CD4-positive, CD25-positive, alpha-beta regulatory T cell (primary cell): ENCODE data around the gene ESRRB. TPM values are rescaled to one million over a fixed set of nuclear protein-coding genes. Genes with fewer than 3 reads are reported as not detected.

ENCODE experiments used
- ATAC-seq, 2 donors: fragments of 150-1000 bp; cut with Tn5 transposase; one replicate each; pipeline ENCODE4 v1.10.0; 2021; ENCODE audit warnings: low read depth in 2 of 2, moderate number of reproducible peaks in 2 of 2, moderate library complexity in 1 of 2
- DNase-seq, 3 donors: peaks; one replicate each; pipeline versions ENCODE4 v3.0.0 to v3.0.0-alpha.2; 2012 to 2022; ENCODE audit warnings: mixed read lengths in 1 of 3
- H3K27ac ChIP-seq: one replicate; pipeline ENCODE4 v1.7.0; 2013; ENCODE audit warnings: mild to moderate bottlenecking, low read length; ENCODE audit not compliant: insufficient read depth, poor library complexity, severe bottlenecking
- H3K27me3 ChIP-seq: one replicate; pipeline ENCODE4 v1.7.0; 2013; ENCODE audit warnings: low read length; ENCODE audit not compliant: control insufficient read depth, insufficient read depth
- H3K36me3 ChIP-seq: one replicate; pipeline ENCODE4 v1.7.0; 2013; ENCODE audit warnings: mild to moderate bottlenecking, low read length, moderate library complexity; ENCODE audit not compliant: control insufficient read depth, insufficient read depth
- H3K4me1 ChIP-seq: 2 replicates; pipeline ENCODE4 v1.7.0; 2013; ENCODE audit warnings: mild to moderate bottlenecking, low read length; ENCODE audit not compliant: insufficient read depth, control insufficient read depth, poor library complexity, severe bottlenecking
- H3K4me3 ChIP-seq: one replicate; pipeline ENCODE4 v1.7.0; 2013; ENCODE audit warnings: low read depth, mild to moderate bottlenecking, low read length, moderate library complexity
- H3K9me3 ChIP-seq, 2 experiments: 1 replicate in 1 of 2; 2 replicates in 1 of 2; pipeline ENCODE4 v1.7.0; 2013; ENCODE audit warnings: low read length in 2 of 2, mild to moderate bottlenecking in 1 of 2, moderate library complexity in 1 of 2; ENCODE audit not compliant: control insufficient read depth in 2 of 2
- H3K27ac Mint-ChIP-seq, 3 donors: one replicate each; pipeline ENCODE4 v1.8.0; 2020 to 2022; ENCODE audit warnings: mild to moderate bottlenecking in 3 of 3, mixed read lengths in 3 of 3, moderate library complexity in 2 of 3
- H3K27me3 Mint-ChIP-seq: one replicate; pipeline ENCODE4 v1.8.0; 2022; ENCODE audit warnings: mild to moderate bottlenecking, mixed read lengths
- H3K36me3 Mint-ChIP-seq: one replicate; pipeline ENCODE4 v1.8.0; 2020; ENCODE audit warnings: mixed read lengths
- H3K4me1 Mint-ChIP-seq, 4 donors: one replicate each; pipeline ENCODE4 v1.8.0; 2020 to 2022; ENCODE audit warnings: mixed read lengths in 4 of 4, mild to moderate bottlenecking in 1 of 4
- H3K4me3 Mint-ChIP-seq, 4 donors: one replicate each; pipeline ENCODE4 v1.8.0; 2020 to 2022; ENCODE audit warnings: mild to moderate bottlenecking in 4 of 4, mixed read lengths in 4 of 4, moderate library complexity in 3 of 4
- H3K9me3 Mint-ChIP-seq, 7 donors: one replicate each; pipeline ENCODE4 v1.8.0; 2020 to 2022; ENCODE audit warnings: mixed read lengths in 7 of 7, mild to moderate bottlenecking in 3 of 7, moderate library complexity in 2 of 7
- polyA plus RNA-seq, 4 donors: library from polyadenylated mRNA; unstranded; fragments of 300-500 nt; fragmentation: Illumina TruSeq; gene quantifications; one replicate each; pipeline ENCODE4 v1.2.3, GENCODE V29; 2021
- total RNA-seq: library from RNA; stranded (reverse); gene quantifications from one replicate; pipeline ENCODE4 v1.2.3, GENCODE V29; 2022

Gene ESRRB
- total and polyA plus RNA-seq, 5 donors from 2014 or later = not detected

GRCh38 chr14:76346391-76347160 lies 29.4 kb upstream of the ESRRB start:
- Mint-ChIP-seq H3K27ac (no peak overlapping the region), H3K4me1 (no peaks in the 10 kb centered on the region), H3K4me3 (no peak overlapping the region), H3K9me3 (peaks cover 0 to 4% (median 0%) of the 10 kb centered on the region in 7 donors), H3K27me3 (peaks cover 13% of the 10 kb centered on the region), H3K36me3 (no peaks in the 10 kb centered on the region)
- H3K9me3 ChIP-seq = no peaks in the 10 kb centered on the region
- no peak overlapping the region for H3K4me3 ChIP-seq
- H3K27ac ChIP-seq = no peak overlapping the region
- ATAC-seq = no peak
- no peak for DNase-seq
- no peaks in the 10 kb centered on the region for H3K27me3 ChIP-seq
- H3K36me3 ChIP-seq = no peaks in the 10 kb centered on the region
- H3K4me1 ChIP-seq = no peaks in the 10 kb centered on the region

GRCh38 chr14:76348898-76349297 lies 27.0 kb upstream of the ESRRB start:
- H3K36me3 ChIP-seq = no peaks in the 10 kb centered on the region
- ATAC-seq (no peak), DNase-seq (no peak)
- H3K9me3 ChIP-seq = no peaks in the 10 kb centered on the region
- H3K4me1 Mint-ChIP-seq = peaks cover 0 to 7% (median 5%) of the 10 kb centered on the region in 4 donors
- no peaks in the 10 kb centered on the region for H3K9me3 Mint-ChIP-seq
- peaks cover 4% of the 10 kb centered on the region for H3K27me3 ChIP-seq
- no peak overlapping the region for H3K4me3 ChIP-seq
- H3K27ac Mint-ChIP-seq = no peak overlapping the region
- peaks cover 4% of the 10 kb centered on the region for H3K27me3 Mint-ChIP-seq
- H3K4me1 ChIP-seq = peaks cover 4% of the 10 kb centered on the region
- no peak overlapping the region for H3K4me3 Mint-ChIP-seq
- no peak overlapping the region for H3K27ac ChIP-seq
- no peaks in the 10 kb centered on the region for H3K36me3 Mint-ChIP-seq

- DNase-seq (no peak), ATAC-seq (no peak)
- no peaks in the 10 kb centered on the region for H3K9me3 ChIP-seq
- H3K27me3 Mint-ChIP-seq = peaks cover 4% of the 10 kb centered on the region
- peaks cover 0 to 7% (median 5%) of the 10 kb centered on the region in 4 donors for H3K4me1 Mint-ChIP-seq
- peaks cover 4% of the 10 kb centered on the region for H3K4me1 ChIP-seq
- H3K27me3 ChIP-seq = peaks cover 4% of the 10 kb centered on the region
- no peaks in the 10 kb centered on the region for H3K36me3 ChIP-seq
- no peak overlapping the region for H3K4me3 Mint-ChIP-seq
- no peaks in the 10 kb centered on the region for H3K9me3 Mint-ChIP-seq
- H3K36me3 Mint-ChIP-seq = no peaks in the 10 kb centered on the region
- no peak overlapping the region for H3K27ac ChIP-seq
- H3K27ac Mint-ChIP-seq = no peak overlapping the region
- H3K4me3 ChIP-seq = no peak overlapping the region
These were observed 25.9 kb upstream of the ESRRB start for GRCh38 chr14:76349993-76350392.

- no peaks in the 10 kb centered on the region for H3K9me3 ChIP-seq
- no peak overlapping the region for H3K27ac Mint-ChIP-seq
- no peak overlapping the region for H3K27ac ChIP-seq
- H3K27me3 ChIP-seq = peaks cover 4% of the 10 kb centered on the region
- DNase-seq = no peak
- H3K4me1 ChIP-seq = peaks cover 4% of the 10 kb centered on the region
- H3K4me1 Mint-ChIP-seq = peaks cover 0 to 7% (median 5%) of the 10 kb centered on the region in 4 donors
- H3K36me3 ChIP-seq = no peaks in the 10 kb centered on the region
- peaks cover 7% of the 10 kb centered on the region for H3K27me3 Mint-ChIP-seq
- H3K4me3 Mint-ChIP-seq = no peak overlapping the region
- no peak for ATAC-seq
- H3K36me3 Mint-ChIP-seq = no peaks in the 10 kb centered on the region
- H3K9me3 Mint-ChIP-seq = no peaks in the 10 kb centered on the region
- H3K4me3 ChIP-seq = no peak overlapping the region
These were observed 25.3 kb upstream of the ESRRB start for GRCh38 chr14:76350671-76351070.

- Mint-ChIP-seq H3K27me3 (peaks cover 10% of the 10 kb centered on the region), H3K4me3 (no peak overlapping the region), H3K36me3 (no peaks in the 10 kb centered on the region), H3K9me3 (no peaks in the 10 kb centered on the region), H3K4me1 (peaks cover 0 to 7% (median 5%) of the 10 kb centered on the region in 4 donors), H3K27ac (no peak overlapping the region)
- H3K36me3 ChIP-seq = no peaks in the 10 kb centered on the region
- ATAC-seq (no peak), DNase-seq (no peak)
- H3K4me3 ChIP-seq = no peak overlapping the region
- peaks cover 6% of the 10 kb centered on the region for H3K27me3 ChIP-seq
- no peak overlapping the region for H3K27ac ChIP-seq
- H3K4me1 ChIP-seq = peaks cover 4% of the 10 kb centered on the region
- no peaks in the 10 kb centered on the region for H3K9me3 ChIP-seq
These were observed 24.0 kb upstream of the ESRRB start for GRCh38 chr14:76351941-76352340.

- peak; percentile 5 to 33 (median 32) for DNase-seq
- H3K27ac ChIP-seq = no peak overlapping the region
- Mint-ChIP-seq H3K27ac (no peak overlapping the region), H3K9me3 (no peaks in the 10 kb centered on the region), H3K4me1 (peaks cover 0 to 7% (median 5%) of the 10 kb centered on the region in 4 donors), H3K36me3 (no peaks in the 10 kb centered on the region), H3K4me3 (peak overlapping the region in 1 of 4 donors; percentile 56), H3K27me3 (peaks cover 10% of the 10 kb centered on the region)
- no peaks in the 10 kb centered on the region for H3K36me3 ChIP-seq
- H3K4me1 ChIP-seq = peaks cover 4% of the 10 kb centered on the region
- no peaks in the 10 kb centered on the region for H3K9me3 ChIP-seq
- no peak overlapping the region for H3K4me3 ChIP-seq
- ATAC-seq = peak; percentile 36 to 52
- peaks cover 6% of the 10 kb centered on the region for H3K27me3 ChIP-seq
These were observed 23.2 kb upstream of the ESRRB start for GRCh38 chr14:76352639-76353281.

- Mint-ChIP-seq H3K4me1 (peaks cover 0 to 7% (median 5%) of the 10 kb centered on the region in 4 donors), H3K9me3 (no peaks in the 10 kb centered on the region), H3K36me3 (no peaks in the 10 kb centered on the region), H3K27ac (no peak overlapping the region), H3K27me3 (peaks cover 6% of the 10 kb centered on the region), H3K4me3 (no peak overlapping the region)
- no peak overlapping the region for H3K27ac ChIP-seq
- ATAC-seq (no peak), DNase-seq (no peak)
- H3K4me1 ChIP-seq = peaks cover 4% of the 10 kb centered on the region
- H3K27me3 ChIP-seq = peaks cover 6% of the 10 kb centered on the region
- H3K9me3 ChIP-seq = no peaks in the 10 kb centered on the region
- no peaks in the 10 kb centered on the region for H3K36me3 ChIP-seq
- no peak overlapping the region for H3K4me3 ChIP-seq
These were observed 21.6 kb upstream of the ESRRB start for GRCh38 chr14:76354310-76354709.
